Left lobe of liver (tissue), 2 donors: ENCODE data around the gene RAB3C. TPM values are rescaled to one million over a fixed set of nuclear protein-coding genes. Genes with fewer than 3 reads are reported as not detected.
"Not testable (repeated sequence)": the region's sequence is repeated elsewhere in the genome, so short reads cannot be mapped to it uniquely, and the experiment has no call there.

Experiments used
- ATAC-seq: fragments of 200-7000 bp; cut with Tn5 transposase; one replicate; pipeline ENCODE4 v1.9.1; 2020; ENCODE audit warnings: mild to moderate bottlenecking, moderate library complexity
- DNase-seq: peaks from one replicate; pipeline ENCODE4 v3.0.0-alpha.2; 2020; ENCODE audit warnings: low spot score
- total RNA-seq: library from RNA; stranded (reverse); gene quantifications from one replicate; pipeline ENCODE4 v1.2.1, GENCODE V29; 2021
- donor health status: DM: no; HTN: no; CAD: no; lungs with moderate emphysema.
- donor health status: DM: no; HTN: yes; CAD: no.

Gene RAB3C
- total RNA-seq, 1 donor from 2014 or later, result 0.38 TPM

- not testable (repeated sequence) for ATAC-seq, DNase-seq
Measured at GRCh38 chr5:58600613-58601012, 17.7 kb downstream of the RAB3C start.

GRCh38 chr5:58602889-58603288 is 20.0 kb downstream of the RAB3C start:
- not testable (repeated sequence) for ATAC-seq

DNA sequence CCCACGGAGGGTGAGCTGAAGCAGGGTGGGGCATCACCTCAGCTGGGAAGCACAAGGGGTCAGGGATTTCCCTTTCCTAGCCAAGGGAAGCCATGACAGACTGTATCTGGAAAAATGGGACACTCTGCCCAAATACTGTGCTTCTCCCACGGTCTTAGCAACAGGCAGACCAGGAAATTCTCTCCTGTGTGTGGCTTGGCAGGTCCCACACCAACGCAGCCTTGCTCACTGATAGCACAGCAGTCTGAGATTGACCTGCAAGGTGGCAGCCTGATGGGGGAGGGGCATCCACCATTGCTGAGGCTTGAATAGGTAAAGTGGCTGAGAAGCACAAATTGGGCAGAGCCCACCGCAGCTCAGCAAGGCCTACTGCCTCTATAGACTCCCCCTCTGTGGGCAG is 23.2 kb downstream of the RAB3C start:
- DNase-seq (no peak), ATAC-seq (no peak)

More at GRCh38 chr5:58602889-58603288, 20.0 kb downstream of the RAB3C start:
- not testable (repeated sequence) for DNase-seq

GRCh38 chr5:58615972-58616371 is 33.1 kb downstream of the RAB3C start:
- ATAC-seq (no peak), DNase-seq (no peak)

DNA sequence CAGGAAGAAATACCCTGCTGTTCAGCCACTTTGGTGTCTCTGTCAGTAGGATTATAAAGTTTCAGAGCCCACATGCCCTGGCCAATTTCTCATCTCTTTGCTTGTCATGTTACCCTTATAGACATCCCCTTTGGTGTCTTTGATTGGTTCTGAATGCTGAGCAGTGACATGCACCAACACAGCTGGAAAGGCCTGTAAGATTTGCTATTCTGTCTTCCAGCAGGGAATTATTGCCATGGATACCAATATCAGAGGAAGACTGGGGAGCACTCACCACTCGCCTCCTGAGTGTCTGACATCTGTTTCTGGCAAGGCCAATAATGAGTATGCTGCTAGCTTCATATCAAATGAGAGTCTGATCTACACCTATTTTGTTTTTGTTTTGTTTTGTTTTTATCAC is 34.4 kb downstream of the RAB3C start:
- DNase-seq (no peak), ATAC-seq (no peak)

DNA sequence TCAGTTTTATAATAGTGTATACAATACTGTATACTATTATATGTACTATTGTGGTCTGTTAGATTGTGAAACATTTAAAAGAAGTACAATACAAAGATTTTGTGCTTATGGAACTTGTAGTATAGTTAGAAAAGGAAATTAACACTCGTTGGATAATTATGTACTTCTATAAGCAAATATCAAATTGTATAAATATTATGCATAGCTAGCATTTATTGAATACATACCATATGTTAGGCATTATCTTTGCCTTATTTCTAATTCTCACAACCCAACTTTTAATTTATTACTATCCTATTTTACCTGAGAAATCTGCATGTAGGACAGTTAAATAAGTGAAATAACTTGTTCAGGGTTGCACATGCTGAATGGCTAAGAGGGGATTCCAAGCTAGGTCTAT is 37.5 kb downstream of the RAB3C start:
- no peak for DNase-seq
- no peak for ATAC-seq

GRCh38 chr5:58622936-58623871 is 40.3 kb downstream of the RAB3C start:
- DNase-seq, result no peak
- no peak for ATAC-seq

GRCh38 chr5:58628626-58629025 is 45.8 kb downstream of the RAB3C start:
- ATAC-seq (no peak), DNase-seq (no peak)

DNA sequence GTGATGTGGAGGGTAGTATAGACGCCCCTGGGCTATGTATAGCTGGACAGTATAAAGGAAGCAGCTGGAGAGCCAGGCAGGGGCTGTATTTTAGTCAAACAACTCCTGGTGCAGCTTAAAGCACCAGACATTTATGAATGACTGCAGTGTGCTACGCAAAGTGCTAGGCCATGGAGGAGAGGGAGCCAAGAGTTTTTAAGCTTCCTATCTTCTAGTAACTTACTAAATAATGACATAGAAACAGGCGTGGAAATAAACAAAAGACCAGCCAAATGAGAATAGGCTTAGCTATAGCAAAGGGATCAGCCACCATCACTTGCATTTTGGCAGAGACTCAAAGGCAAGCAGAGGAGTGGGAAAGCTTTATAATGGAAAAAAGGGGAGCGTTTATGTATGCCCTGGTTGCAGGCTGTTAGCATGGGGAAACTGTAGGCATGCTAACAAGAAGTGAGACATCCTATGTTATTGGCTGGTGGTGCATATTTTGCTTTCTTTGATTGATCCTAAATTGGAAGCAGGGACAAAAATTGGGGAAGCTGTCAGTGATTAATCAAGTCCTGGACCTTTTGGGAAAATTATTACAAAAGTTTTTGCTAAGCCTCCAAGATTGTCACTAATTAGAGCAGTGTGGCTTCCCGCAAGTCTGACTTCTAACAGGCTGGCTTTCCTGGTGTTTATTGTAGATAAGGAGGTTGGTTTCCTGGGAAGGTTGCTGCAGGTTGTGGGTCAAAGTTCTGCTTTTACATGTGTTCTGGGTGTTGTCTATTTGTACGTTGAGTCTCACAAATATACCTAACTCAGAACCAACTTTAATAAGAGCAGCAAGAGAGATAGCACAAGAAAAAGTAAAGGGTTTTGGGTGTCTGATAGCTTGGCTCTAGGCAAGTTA is 46.6 kb downstream of the RAB3C start:
- ATAC-seq (peak; percentile 96), DNase-seq (peak; percentile 66)

- no peak for ATAC-seq
Measured at GRCh38 chr5:58631895-58632294, 49.0 kb downstream of the RAB3C start.

DNA sequence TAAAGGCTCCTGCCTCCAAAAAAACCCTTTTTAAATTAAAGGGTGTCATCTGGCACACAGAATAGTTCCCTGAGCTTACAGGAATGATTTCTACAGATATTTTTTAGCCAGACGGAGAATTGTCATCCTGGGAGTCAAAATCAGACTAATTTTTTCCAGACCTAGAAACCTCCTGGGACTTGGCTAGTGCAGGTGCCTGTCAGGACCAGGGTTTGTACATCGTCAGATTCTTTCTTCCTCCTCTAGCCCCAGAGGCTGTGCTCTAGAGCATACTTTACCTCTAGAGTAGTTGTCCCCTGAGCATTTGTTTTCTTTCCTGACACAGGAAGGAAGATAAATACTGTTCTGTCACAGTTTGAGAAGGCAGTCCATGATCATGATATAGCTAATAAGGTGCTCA is 52.5 kb downstream of the RAB3C start:
- DNase-seq, result no peak

More at GRCh38 chr5:58631895-58632294, 49.0 kb downstream of the RAB3C start:
- no peak for DNase-seq

DNA sequence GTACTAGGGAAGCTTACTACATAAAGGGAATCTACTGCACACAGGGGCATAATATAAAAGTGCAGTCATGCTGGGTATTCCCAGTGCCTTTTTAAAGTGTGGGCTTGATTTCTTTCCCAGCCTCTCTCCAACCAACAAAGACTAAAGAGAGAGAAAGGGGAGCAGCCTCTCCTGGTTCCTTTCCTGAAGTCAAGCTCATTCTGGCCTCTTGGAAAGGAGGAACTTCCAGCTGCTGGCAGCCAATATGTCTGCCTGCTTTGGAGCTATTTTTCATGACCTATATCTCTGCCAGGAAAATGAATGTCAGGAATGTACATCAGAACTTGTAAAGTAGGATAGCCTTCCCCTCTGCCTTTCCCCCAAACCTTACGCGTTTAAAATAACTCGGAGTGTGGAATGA is 57.1 kb downstream of the RAB3C start:
- ATAC-seq, result no peak

More for the DNA sequence above, 52.5 kb downstream of the RAB3C start:
- ATAC-seq, result no peak

GRCh38 chr5:58641533-58641932 is 58.7 kb downstream of the RAB3C start:
- ATAC-seq (no peak), DNase-seq (no peak)

More for the DNA sequence above, 57.1 kb downstream of the RAB3C start:
- DNase-seq, result no peak

GRCh38 chr5:58648846-58649245 is 66.0 kb downstream of the RAB3C start:
- DNase-seq (no peak), ATAC-seq (no peak)

- DNase-seq, result no peak
- no peak for ATAC-seq
Measured at GRCh38 chr5:58649716-58650115, 66.8 kb downstream of the RAB3C start.

- ATAC-seq (no peak), DNase-seq (no peak)
Measured at GRCh38 chr5:58653521-58653920, 70.6 kb downstream of the RAB3C start.

GRCh38 chr5:58666141-58666540 is 83.3 kb downstream of the RAB3C start:
- ATAC-seq (no peak), DNase-seq (no peak)

- DNase-seq (no peak), ATAC-seq (peak; percentile 55)
Measured at GRCh38 chr5:58666598-58667581, 84.0 kb downstream of the RAB3C start.

DNA sequence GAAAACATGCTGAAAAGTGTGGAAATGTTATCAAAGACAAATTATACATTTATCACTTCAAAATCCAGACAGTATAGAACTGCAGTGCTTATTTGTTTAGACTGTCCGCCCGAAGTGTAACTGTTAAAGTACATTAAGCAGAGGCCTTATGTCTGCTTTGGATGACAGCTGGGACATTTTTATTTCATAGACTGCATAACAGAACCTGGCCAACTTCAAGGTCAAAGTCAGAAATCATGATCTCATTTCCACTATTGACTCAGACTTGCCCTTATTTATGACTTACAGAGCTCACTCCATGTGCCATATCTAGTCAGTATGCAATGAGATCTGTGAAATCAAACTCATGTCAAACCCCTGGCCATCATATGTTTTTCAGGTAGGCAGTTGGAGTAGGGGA is 87.7 kb downstream of the RAB3C start:
- ATAC-seq (no peak), DNase-seq (no peak)

DNA sequence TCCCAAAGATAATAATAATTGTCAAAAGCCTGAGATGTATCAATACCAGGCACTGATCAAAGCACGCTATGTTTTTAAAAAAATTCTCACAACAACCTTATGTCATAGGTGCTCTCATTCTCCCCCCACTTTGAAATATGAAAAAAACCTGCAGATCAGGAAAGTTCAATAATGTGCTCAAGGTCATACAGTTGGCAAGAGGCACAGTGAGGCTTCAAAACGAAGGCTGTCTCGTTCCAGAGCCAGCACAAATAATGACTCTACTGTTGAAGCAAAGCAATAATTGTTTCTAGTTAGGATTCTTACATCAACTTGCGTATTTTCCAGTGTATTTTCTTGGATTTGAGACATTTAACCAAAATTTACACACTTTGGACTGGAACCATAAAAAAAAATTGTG is 88.3 kb downstream of the RAB3C start:
- ATAC-seq (no peak), DNase-seq (no peak)
